ENCODE measurements around the gene EHBP1.

GRCh38 chr2:63040586-63040985 lies 335.1 kb downstream of the EHBP1 start:
- TF ChIP-seq CTCF (IDR thresholded peaks at IDR 0.05; ENCODE audit: low read depth, low read length, poor library complexity, severe bottlenecking), result no peak
- no peak for TF ChIP-seq EZH2phosphoT487 (IDR thresholded peaks at IDR 0.05; ENCODE audit: borderline replicate concordance, low read length)
